Astrocyte of the cerebellum (primary cell): ENCODE data around the gene TMEM270.

Experiments used
- DNase-seq: peaks from one replicate; pipeline ENCODE4 v3.0.0-alpha.2; 2011; ENCODE audit warnings: low read depth
- H3K4me3 ChIP-seq: 2 replicates; pipeline ENCODE4 v1.5.1; 2011; ENCODE audit warnings: mild to moderate bottlenecking, low read depth, low read length, moderate library complexity
- CTCF ChIP-seq: IDR thresholded peaks from 2 replicates; pipeline ENCODE4 v1.5.1; 2012; ENCODE audit warnings: low read length, low read depth, moderate library complexity, mild to moderate bottlenecking; ENCODE audit errors: missing control alignments
- in situ Hi-C: cut with HindIII; loops from 2 replicates; pipeline ENCODE4 v1.10.0; 2017; ENCODE audit warnings: low sequenced_read_pairs

Gene TMEM270

GRCh38 chr7:73866446-73866767, 5.4 kb downstream of the TMEM270 start:
- no peak for DNase-seq
- H3K4me3 ChIP-seq, result no peak overlapping the region
- in situ Hi-C loops, result loop anchor here (5.0 to 25.0 kb wide), 2 partner anchors 151 to 521 kb away; no protein-coding TSS in a partner anchor
- TF ChIP-seq CTCF, result no peak

- no peak overlapping the region for H3K4me3 ChIP-seq
- in situ Hi-C loops, result loop anchor here (5.0 to 25.0 kb wide), 2 partner anchors 148 to 518 kb away; no protein-coding TSS in a partner anchor
- no peak for DNase-seq
- no peak for TF ChIP-seq CTCF
Observed at GRCh38 chr7:73869011-73869798, 8.2 kb downstream of the TMEM270 start.

GRCh38 chr7:73870041-73870492, 9.1 kb downstream of the TMEM270 start:
- in situ Hi-C loops, result loop anchor here (25.0 kb wide), 1 partner anchor 517 kb away; no protein-coding TSS in a partner anchor

GRCh38 chr7:73871163-73872011, 10.4 kb downstream of the TMEM270 start:
- no peak for TF ChIP-seq CTCF
- in situ Hi-C loops, result loop anchor here (25.0 kb wide), 1 partner anchor 516 kb away; no protein-coding TSS in a partner anchor

More at GRCh38 chr7:73870041-73870492, 9.1 kb downstream of the TMEM270 start:
- no peak for TF ChIP-seq CTCF
- no peak for DNase-seq
- H3K4me3 ChIP-seq, result no peak overlapping the region

GRCh38 chr7:73872056-73872908, 11.3 kb downstream of the TMEM270 start:
- in situ Hi-C loops, result loop anchor here (25.0 kb wide), 1 partner anchor 515 kb away; no protein-coding TSS in a partner anchor
- H3K4me3 ChIP-seq, result no peak overlapping the region
- DNase-seq, result no peak
- TF ChIP-seq CTCF, result no peak

More at GRCh38 chr7:73871163-73872011, 10.4 kb downstream of the TMEM270 start:
- DNase-seq, result no peak
- H3K4me3 ChIP-seq, result no peak overlapping the region
